HFFc6 (cell line): ENCODE results near the gene SETD6. TPM values are rescaled to one million over a fixed set of nuclear protein-coding genes. Genes with fewer than 3 reads are reported as not detected.
"Not testable (repeated sequence)": the region's sequence is repeated elsewhere in the genome, so short reads cannot be mapped to it uniquely, and the experiment has no call there.

Source experiments
- DNase-seq: peaks from one replicate; pipeline ENCODE4 v3.0.0-alpha.2; 2018
- H3K27ac Mint-ChIP-seq: 2 replicates; pipeline ENCODE4 v1.8.0; 2020; ENCODE audit warnings: mild to moderate bottlenecking, mixed read lengths
- H3K27me3 Mint-ChIP-seq: 2 replicates; pipeline ENCODE4 v1.8.0; 2021; ENCODE audit warnings: mild to moderate bottlenecking, moderate library complexity, mixed read lengths; ENCODE audit not compliant: insufficient read depth
- H3K36me3 Mint-ChIP-seq: 2 replicates; pipeline ENCODE4 v1.8.0; 2021; ENCODE audit warnings: low read depth, mixed read lengths
- H3K4me1 Mint-ChIP-seq: 2 replicates; pipeline ENCODE4 v1.8.0; 2020; ENCODE audit warnings: low read depth, mixed read lengths
- H3K4me3 Mint-ChIP-seq: 2 replicates; pipeline ENCODE4 v1.8.0; 2020; ENCODE audit warnings: mild to moderate bottlenecking, moderate library complexity, mixed read lengths
- H3K9me3 Mint-ChIP-seq: 2 replicates; pipeline ENCODE4 v1.8.0; 2020; ENCODE audit warnings: mild to moderate bottlenecking, mixed read lengths
- total RNA-seq, 6 experiments: library from RNA; stranded (reverse); fragmentation: NEBNext Ultra II Directional; extraction: Animal tissue kit (Norgen Biotek cat#: 25700); gene quantifications; 2 replicates in 1 of 6; 3 replicates in 5 of 6; pipeline ENCODE4 v1.2.3, GENCODE V29; 2021
- TF ChIP-seq, protein P1 (sequence below): fragments of 200-600 bp; sonication (generic); IDR thresholded peaks from 2 replicates; pipeline ENCODE4 v1.5.0; 2021; ENCODE audit warnings: antibody characterized with exemption, mild to moderate bottlenecking

Gene SETD6
- total RNA-seq, 6 experiments from 2014 or later, result 1.8 to 3.5 (median 2.9) TPM

DNA sequence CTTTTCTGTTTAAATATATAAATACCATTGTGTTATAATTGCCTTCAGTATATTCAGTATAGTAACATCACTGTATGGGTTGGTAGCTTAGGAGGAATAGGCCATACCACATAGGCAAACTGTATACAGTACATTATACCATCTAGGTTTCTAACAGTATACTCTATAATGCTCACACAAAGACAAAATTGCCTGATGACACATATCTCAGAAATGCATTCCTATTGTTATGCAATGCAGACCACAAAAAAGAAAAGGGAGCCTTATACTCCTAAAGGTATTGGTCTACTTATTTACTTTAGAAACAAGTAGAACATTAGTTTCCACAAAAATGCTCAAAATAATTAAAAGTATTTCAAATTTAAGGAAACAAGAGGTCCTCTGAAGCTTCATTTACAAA, 47.9 kb downstream of the SETD6 start:
- peak; percentile 56 for DNase-seq
- Mint-ChIP-seq H3K36me3 (peaks cover 35% of the 10 kb centered on the region; the same call in 1 of the 2 replicates), H3K4me1 (peaks cover 18% of the 10 kb centered on the region), H3K4me3 (no peak overlapping the region), H3K9me3 (no peaks in the 10 kb centered on the region), H3K27me3 (no peaks in the 10 kb centered on the region), H3K27ac (peak overlapping the region; percentile 1; the same call in 1 of the 2 replicates)
- TF ChIP-seq, protein P1, sequence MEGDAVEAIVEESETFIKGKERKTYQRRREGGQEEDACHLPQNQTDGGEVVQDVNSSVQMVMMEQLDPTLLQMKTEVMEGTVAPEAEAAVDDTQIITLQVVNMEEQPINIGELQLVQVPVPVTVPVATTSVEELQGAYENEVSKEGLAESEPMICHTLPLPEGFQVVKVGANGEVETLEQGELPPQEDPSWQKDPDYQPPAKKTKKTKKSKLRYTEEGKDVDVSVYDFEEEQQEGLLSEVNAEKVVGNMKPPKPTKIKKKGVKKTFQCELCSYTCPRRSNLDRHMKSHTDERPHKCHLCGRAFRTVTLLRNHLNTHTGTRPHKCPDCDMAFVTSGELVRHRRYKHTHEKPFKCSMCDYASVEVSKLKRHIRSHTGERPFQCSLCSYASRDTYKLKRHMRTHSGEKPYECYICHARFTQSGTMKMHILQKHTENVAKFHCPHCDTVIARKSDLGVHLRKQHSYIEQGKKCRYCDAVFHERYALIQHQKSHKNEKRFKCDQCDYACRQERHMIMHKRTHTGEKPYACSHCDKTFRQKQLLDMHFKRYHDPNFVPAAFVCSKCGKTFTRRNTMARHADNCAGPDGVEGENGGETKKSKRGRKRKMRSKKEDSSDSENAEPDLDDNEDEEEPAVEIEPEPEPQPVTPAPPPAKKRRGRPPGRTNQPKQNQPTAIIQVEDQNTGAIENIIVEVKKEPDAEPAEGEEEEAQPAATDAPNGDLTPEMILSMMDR, result no peak

DNA sequence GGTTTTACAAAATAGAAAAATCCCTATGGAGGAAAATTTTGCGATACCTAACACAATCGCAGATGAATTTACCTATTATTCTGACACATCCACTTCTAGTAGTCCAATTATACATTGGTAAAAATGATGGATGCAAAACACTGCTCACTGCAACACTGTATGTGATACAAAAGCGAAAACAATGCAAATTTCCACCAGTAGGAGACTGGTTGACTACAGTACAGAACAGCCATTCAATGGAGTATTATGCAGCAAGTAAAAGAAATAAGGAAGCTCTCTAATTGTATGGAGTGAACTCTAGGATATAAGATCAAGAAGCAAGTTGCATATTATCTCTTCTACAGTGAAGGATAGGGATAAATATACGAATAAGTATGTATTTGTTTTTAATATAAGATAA, 48.5 kb downstream of the SETD6 start:
- DNase-seq, result no peak
- TF ChIP-seq, protein P1, result peak; percentile 45
- peaks cover 34% of the 10 kb centered on the region; the same call in 1 of the 2 replicates for H3K36me3 Mint-ChIP-seq
- no peaks in the 10 kb centered on the region for H3K9me3 Mint-ChIP-seq
- H3K27ac Mint-ChIP-seq, result peak overlapping the region; percentile 1; the same call in 1 of the 2 replicates
- H3K4me3 Mint-ChIP-seq, result no peak overlapping the region
- H3K27me3 Mint-ChIP-seq, result no peaks in the 10 kb centered on the region
- H3K4me1 Mint-ChIP-seq, result peaks cover 18% of the 10 kb centered on the region

DNA sequence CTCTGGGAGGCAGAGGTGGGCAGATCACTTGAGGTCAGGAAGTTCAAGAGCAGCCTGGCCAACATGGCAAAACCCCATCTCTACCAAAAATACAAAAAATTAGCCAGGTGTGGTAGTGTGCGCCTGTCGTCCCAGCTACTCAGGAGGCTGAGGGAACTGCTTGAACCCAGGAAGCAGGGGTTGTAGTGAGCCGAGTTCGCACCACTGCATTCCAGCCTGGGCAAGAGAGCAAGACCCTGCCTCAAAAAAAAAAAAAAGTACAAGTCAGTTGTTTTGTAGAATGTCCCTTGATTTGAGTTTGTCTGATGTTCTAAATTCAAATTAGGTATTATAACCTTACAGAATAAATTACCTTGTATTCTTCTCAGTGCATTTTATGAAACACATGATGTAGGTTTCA, 50.4 kb downstream of the SETD6 start:
- H3K27me3 Mint-ChIP-seq, H3K4me3 Mint-ChIP-seq, DNase-seq, H3K27ac Mint-ChIP-seq, H3K9me3 Mint-ChIP-seq: not testable (repeated sequence)
- Mint-ChIP-seq H3K4me1 (peaks cover 18% of the 10 kb centered on the region), H3K36me3 (peaks cover 43% of the 10 kb centered on the region; the same call in 1 of the 2 replicates)

Other genes with a start within 250 kb of the SETD6 start
- not detected for gene PRSS54, start 220.5 kb upstream of the SETD6 start, total RNA-seq
- 1 to 10 TPM; 3.0 to 6.4 (median 5.9) TPM for gene GINS3, start 123.0 kb upstream of the SETD6 start, total RNA-seq
- gene NDRG4, start 15.4 kb upstream of the SETD6 start, total RNA-seq, result 1 to 10 TPM; 1.5 to 5.3 (median 3.6) TPM
- gene CNOT1, start 114.3 kb downstream of the SETD6 start, total RNA-seq, result 100 to 1,000 TPM; 114 to 139 (median 121) TPM
- gene SLC38A7, start 169.3 kb downstream of the SETD6 start, total RNA-seq, result 10 to 100 TPM; 20.3 to 24.2 (median 22.6) TPM
- 100 to 1,000 TPM; 131 to 152 (median 138) TPM for gene GOT2, start 218.8 kb downstream of the SETD6 start, total RNA-seq